Measurements from ENCODE around the gene TNPO3. TPM values are rescaled to one million over a fixed set of nuclear protein-coding genes. Genes with fewer than 3 reads are reported as not detected.

The TNPO3 gene
- total RNA-seq, 4 donors from 2014 or later: 30.8 to 43.4 (median 34.4) TPM

DNA sequence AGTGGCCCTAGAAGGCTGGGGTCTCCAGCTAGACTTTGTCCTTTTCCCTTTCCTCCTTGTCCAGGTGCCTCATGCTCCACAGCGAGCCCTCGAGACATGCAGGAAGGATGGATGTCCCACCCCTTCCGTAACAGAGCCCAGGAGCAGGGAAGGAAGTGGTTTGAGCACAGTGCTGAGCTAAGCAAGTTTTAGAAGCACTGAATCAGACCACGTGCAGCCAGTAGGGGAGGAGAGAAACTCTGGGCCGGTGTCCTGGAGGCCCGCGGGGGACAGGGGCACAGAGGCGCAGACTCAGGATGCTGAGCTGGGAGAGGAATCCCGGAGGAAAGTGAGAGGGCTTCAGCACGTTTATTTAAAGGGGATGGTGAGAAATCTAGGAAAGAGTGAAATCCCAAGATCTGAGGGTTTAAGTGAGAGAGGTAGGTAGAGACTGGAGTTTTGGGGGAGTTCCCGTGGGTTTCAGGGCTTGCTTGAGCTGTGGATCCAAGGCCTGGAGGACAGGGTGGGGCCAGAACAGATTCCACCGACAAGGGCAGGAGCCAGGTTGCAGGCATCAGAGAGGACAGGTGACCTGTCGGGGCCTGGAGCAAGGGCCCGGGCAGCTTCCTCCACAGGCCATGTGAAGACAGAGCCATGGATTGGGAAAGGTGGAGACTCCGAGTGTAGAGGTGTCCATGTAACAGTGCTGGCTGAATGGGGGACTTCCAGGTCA, 121.6 kb downstream of the TNPO3 start:
- Histone ChIP-seq H3K4me3 (peak overlapping the region; percentile 9), H3K27ac (no peak overlapping the region), H3K36me3 (no peaks in the 10 kb centered on the region), H3K9me3 (no peaks in the 10 kb centered on the region), H3K4me1 (peaks cover 18% of the 10 kb centered on the region), H3K27me3 (peaks cover 15% of the 10 kb centered on the region)
- DNase-seq (ENCODE audit: low spot score in 2 of 2): peak in 1 of 2 donors; percentile 64
- 53% methylated on average over 15 of the region's 15 CpGs for WGBS
- TF ChIP-seq POLR2A (IDR thresholded peaks at IDR 0.05) (no peak), POLR2AphosphoS5 (IDR thresholded peaks at IDR 0.05) (no peak), EP300 (IDR thresholded peaks at IDR 0.05) (no peak)
- TF ChIP-seq, protein P1, sequence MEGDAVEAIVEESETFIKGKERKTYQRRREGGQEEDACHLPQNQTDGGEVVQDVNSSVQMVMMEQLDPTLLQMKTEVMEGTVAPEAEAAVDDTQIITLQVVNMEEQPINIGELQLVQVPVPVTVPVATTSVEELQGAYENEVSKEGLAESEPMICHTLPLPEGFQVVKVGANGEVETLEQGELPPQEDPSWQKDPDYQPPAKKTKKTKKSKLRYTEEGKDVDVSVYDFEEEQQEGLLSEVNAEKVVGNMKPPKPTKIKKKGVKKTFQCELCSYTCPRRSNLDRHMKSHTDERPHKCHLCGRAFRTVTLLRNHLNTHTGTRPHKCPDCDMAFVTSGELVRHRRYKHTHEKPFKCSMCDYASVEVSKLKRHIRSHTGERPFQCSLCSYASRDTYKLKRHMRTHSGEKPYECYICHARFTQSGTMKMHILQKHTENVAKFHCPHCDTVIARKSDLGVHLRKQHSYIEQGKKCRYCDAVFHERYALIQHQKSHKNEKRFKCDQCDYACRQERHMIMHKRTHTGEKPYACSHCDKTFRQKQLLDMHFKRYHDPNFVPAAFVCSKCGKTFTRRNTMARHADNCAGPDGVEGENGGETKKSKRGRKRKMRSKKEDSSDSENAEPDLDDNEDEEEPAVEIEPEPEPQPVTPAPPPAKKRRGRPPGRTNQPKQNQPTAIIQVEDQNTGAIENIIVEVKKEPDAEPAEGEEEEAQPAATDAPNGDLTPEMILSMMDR (IDR thresholded peaks at IDR 0.05): no peak

DNA sequence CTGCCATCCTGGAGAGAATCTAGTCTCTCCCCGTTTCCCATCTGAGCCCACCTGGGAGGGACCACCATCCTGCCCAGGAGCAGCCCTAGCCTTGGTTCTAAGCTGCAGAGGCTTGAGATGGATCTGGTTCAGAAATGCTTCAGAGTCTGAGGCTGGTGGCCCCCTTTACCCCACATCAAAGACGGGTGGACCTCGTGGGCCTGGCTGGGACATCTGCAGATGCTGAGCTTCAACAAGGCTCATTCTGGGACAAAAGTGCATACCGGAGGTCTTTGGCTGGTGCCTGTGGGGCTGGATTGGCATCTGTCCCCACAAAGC, 122.1 kb downstream of the TNPO3 start:
- WGBS: 70% methylated on average over 4 of the region's 4 CpGs
- peaks cover 10% of the 10 kb centered on the region for H3K27me3 ChIP-seq
- H3K36me3 ChIP-seq: no peaks in the 10 kb centered on the region
- no peak for DNase-seq (ENCODE audit: low spot score in 2 of 2)
- no peak for TF ChIP-seq EP300 (IDR thresholded peaks at IDR 0.05)
- TF ChIP-seq POLR2AphosphoS5 (IDR thresholded peaks at IDR 0.05): no peak
- TF ChIP-seq, protein P1 (IDR thresholded peaks at IDR 0.05): no peak
- no peak for TF ChIP-seq POLR2A (IDR thresholded peaks at IDR 0.05)
- no peak overlapping the region for H3K27ac ChIP-seq
- peak overlapping the region; percentile 9 for H3K4me3 ChIP-seq
- no peaks in the 10 kb centered on the region for H3K9me3 ChIP-seq
- H3K4me1 ChIP-seq: peaks cover 13% of the 10 kb centered on the region

DNA sequence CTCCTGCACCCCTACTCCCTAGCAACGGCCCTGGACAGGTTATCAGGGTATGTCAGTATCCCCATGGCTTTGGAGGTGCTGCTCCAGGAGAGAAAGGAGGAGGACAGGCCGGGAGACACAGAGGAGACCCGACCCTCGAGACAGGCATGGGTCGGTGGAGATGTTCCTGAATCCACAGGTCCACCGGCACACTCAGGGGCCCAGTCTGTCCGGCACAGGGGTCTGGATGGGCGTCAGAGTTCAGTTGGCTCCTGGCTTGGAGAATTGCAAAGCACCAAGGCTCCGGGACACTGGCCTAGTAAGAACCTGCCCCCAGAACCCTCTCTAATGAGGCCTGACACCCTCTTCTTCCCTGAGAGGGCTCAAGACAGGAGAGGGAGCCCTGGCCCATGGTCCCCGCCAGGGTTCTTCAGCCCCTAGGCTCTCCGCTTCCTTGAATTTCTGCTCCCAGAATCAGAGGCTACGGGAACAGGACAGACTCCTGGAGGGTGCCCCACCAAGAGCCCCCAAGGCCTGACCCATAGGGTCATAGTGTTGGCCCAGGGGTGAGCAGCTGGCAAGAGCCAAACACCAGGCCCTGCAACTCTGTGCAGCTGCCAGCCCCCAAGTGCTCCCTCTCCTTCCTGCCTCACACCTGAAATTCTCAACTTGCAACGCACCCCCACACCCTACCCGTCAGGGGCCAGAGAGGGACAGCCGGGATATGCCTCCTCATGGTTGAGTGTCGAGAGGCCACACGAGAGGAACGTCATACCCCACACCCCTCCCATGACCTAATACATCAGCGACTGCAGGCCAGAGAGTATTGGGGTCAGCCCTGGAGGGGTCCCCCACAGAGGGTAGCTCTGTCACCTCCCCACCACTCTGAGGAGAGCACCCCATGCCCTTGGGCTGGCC, 122.7 kb downstream of the TNPO3 start:
- TF ChIP-seq EP300 (IDR thresholded peaks at IDR 0.05) (no peak), POLR2AphosphoS5 (IDR thresholded peaks at IDR 0.05) (no peak), POLR2A (IDR thresholded peaks at IDR 0.05) (no peak)
- TF ChIP-seq, protein P1 (IDR thresholded peaks at IDR 0.05): no peak
- no peak overlapping the region for H3K27ac ChIP-seq
- H3K4me1 ChIP-seq: peaks cover 7% of the 10 kb centered on the region
- H3K9me3 ChIP-seq: no peaks in the 10 kb centered on the region
- WGBS: 96% methylated on average over 17 of the region's 19 CpGs
- DNase-seq (ENCODE audit: low spot score in 2 of 2): peak in 1 of 2 donors; percentile 76
- H3K36me3 ChIP-seq: no peaks in the 10 kb centered on the region
- H3K4me3 ChIP-seq: no peak overlapping the region
- H3K27me3 ChIP-seq: peaks cover 5% of the 10 kb centered on the region

DNA sequence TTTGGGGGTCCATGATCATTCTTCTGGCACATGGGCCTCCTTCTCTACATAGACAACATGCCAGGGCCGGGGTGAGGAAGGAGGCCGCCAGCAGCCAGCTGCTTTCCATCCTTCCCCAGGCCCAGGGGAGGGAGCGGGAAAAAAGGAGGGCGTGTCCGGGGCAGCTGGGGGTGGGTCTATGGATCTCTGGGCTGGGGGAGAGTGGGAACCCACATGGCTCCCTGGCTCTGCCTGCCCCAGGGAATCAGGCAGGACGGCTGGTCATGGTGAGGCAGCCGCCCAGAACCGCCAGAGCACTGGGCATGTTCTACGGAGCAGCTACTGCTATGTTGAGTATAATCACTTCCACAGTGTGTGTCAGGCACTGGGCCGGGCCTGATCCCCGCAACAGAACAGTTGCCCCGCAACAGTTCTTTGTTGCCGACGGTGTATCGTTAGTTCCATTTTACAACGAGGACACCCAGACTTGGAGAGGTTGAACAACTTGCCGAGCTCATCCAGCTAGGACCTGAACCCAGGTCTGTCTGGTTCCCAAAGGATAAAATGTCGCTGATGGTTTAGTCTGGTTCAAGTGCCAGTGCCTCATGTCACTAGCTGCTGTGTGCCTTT, 123.6 kb downstream of the TNPO3 start:
- 88% methylated on average over 6 of the region's 18 CpGs for WGBS
- H3K4me3 ChIP-seq: no peak overlapping the region
- no peaks in the 10 kb centered on the region for H3K9me3 ChIP-seq
- peaks cover 5% of the 10 kb centered on the region for H3K27me3 ChIP-seq
- peak; percentile 49 to 67 for DNase-seq (ENCODE audit: low spot score in 2 of 2)
- TF ChIP-seq POLR2AphosphoS5 (IDR thresholded peaks at IDR 0.05) (no peak), POLR2A (IDR thresholded peaks at IDR 0.05) (no peak), EP300 (IDR thresholded peaks at IDR 0.05) (no peak)
- TF ChIP-seq, protein P1 (IDR thresholded peaks at IDR 0.05): no peak
- no peak overlapping the region for H3K27ac ChIP-seq
- H3K4me1 ChIP-seq: peaks cover 7% of the 10 kb centered on the region
- no peaks in the 10 kb centered on the region for H3K36me3 ChIP-seq

All from suprapubic skin (tissue), 4 donors.